IPS-18c (cell line): ENCODE results near the gene FAR2.
A peak's percentile ranks its signal among the peaks of the same experiment; 100 is the strongest.
"Not testable (repeated sequence)": the region's sequence is repeated elsewhere in the genome, so short reads cannot be mapped to it uniquely, and the experiment has no call there.

Experiments
- H3K4me3 ChIP-seq: 2 replicates; pipeline ENCODE4 v1.7.0; 2013; ENCODE audit warnings: low read depth, mild to moderate bottlenecking, low read length, moderate library complexity; ENCODE audit not compliant: insufficient read depth
- H3K9me3 ChIP-seq: one replicate; pipeline ENCODE4 v1.6.1; 2013; ENCODE audit warnings: mild to moderate bottlenecking, low read length, moderate library complexity; ENCODE audit not compliant: control insufficient read depth, insufficient read depth

Gene FAR2

DNA sequence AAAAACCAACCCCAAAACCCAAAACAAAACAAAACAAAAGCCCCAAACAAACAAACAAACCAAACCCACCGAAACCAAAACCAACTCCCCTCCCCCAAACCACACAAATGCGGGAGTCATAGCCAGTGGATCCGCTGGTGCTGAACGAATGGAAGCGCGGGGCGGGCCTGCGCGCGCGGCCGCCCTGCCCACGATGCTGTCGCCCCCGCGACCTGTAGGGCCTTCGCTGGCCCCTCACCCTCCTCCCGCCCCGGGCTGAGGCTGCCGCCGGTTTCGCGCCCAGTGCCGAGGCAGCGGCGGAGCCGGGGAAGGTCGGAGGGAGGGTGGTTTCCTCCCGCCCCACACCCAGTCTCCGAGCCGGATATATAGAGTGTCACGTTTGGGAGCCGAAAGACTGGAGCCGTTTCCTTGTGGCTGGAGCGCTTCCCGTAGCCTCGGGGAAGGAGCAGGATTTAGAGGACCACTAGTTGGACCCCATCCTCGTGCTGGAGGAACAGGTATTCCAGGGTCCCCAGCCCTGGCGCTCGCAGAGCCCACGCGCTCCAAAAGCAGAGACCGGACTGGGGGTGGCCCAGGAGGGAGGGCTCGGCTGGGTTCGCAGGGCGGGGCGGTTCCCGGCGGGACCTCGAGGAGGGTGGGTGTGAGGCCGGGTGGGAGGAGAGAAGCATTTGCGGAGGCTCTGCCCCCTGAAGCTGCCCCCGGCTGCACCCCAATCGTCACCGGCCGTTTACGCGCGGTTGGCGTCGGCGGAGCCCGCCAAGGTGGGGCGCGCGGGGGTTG is at the start of gene FAR2:
Gene FAR2, plus strand, starts transcription at position 368 of the 780 bp plus-strand sequence. CDS start 121,172 bp downstream, outside the sequence.
- no peaks in the 10 kb centered on the region for H3K9me3 ChIP-seq

DNA sequence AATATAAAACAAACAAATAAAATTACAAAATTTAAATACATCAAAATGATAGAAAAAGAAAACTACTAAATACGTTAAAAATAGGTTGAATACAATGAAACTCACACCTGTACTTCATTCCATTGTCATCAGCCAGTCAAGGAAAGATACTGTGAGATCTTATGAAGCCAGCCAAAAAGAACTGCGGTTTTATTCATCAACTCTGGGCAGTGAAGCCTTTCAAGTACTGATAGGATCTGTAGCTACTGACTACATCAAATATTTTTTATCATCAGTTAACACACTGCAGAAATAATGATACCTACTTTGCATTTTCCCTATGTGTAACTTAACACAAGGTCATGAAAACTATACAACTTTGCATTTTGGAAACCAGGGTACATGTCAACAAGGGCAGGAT is 46.3 kb upstream of the FAR2 start:
- Histone ChIP-seq H3K4me3 (no peak overlapping the region), H3K9me3 (no peaks in the 10 kb centered on the region)

More for the DNA sequence above, at the start of gene FAR2:
- H3K4me3 ChIP-seq = peak within 1 kb of the TSS; percentile 81

DNA sequence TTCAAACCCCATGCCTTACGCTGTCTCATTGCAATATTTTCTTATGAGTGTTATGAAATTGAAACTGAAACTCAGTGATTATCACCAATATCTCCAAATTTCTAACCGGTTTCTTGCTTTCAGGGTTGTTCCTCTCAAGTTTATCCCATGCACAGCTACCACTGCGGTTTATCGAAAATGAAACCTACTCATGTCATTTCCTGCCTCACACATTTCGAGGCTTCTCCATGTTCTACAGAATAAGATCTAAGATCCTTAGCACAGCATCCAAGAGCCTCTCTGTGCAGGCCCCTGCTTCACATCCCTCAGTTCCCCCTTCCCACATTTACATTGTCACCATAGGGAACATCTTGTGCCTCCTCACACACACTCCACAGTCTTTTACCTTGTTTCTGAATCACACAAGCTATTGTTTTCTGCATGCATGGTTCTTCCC is 45.5 kb upstream of the FAR2 start:
- H3K4me3 ChIP-seq = no peak overlapping the region

DNA sequence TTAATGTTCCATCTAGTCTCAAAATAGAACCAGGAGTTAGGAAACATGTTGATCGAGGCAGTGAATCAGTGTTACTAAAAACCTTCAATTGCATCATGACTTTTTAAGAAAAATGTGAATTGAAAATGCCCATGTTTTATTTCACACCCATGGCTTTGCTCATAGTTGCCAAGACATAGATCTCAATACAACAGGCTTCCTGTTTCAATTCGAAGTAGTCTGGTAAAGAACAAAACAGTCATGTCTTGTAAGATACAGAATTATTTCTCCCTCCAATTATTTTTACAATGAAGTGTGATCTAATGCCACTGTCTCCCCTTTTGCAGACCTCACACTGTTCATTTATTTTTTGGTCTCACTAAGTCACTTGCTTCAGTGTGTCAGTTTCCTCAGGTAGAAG is 44.6 kb upstream of the FAR2 start:
- Histone ChIP-seq H3K4me3 (no peak overlapping the region), H3K9me3 (no peaks in the 10 kb centered on the region)

More for the DNA sequence above, 45.5 kb upstream of the FAR2 start:
- H3K9me3 ChIP-seq = no peaks in the 10 kb centered on the region

DNA sequence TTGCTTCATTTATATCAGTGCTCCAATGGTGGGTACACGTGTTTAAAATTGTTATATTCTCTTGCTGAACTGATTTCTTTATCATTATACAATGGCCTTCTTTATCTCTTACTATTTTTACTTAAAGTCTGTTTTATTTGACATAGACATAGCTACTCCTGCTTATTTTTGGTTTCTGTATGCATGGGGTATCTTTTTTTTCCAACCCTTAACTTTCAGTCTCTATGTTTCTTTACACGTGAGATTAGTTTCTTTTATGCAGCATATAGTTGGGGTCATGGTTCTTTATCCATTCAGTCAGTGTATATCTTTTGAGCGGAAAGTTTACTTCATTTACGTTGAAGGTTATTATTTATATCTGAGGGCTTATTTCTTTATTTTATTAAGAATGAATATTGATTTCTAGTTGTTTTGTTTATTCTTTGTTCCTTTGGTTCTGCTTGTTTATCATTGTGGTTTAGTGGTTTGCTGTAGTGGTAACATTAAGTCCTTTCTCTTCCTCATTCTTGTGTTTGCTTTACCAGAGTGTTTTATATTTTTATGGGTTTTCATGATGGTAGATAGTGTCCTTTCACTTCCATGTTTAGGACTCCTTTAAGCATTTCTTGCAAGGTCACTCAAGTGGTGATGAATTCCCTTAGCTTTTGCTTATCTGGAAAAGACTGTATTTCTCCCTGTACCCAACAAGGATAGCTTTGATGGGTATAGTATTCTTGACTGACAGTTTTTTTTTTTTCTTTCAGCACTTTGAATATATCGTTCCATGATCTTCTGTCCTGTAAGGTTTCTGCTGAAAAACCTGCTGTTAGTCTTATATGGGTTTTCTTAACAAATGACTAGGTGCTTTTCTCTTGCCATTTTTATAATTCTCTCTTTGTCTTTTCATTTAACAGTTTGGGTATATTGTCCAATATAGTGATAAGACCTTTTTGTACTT is 38.3 kb upstream of the FAR2 start:
- no peak overlapping the region for H3K4me3 ChIP-seq
- H3K9me3 ChIP-seq = peaks cover 2% of the 10 kb centered on the region

DNA sequence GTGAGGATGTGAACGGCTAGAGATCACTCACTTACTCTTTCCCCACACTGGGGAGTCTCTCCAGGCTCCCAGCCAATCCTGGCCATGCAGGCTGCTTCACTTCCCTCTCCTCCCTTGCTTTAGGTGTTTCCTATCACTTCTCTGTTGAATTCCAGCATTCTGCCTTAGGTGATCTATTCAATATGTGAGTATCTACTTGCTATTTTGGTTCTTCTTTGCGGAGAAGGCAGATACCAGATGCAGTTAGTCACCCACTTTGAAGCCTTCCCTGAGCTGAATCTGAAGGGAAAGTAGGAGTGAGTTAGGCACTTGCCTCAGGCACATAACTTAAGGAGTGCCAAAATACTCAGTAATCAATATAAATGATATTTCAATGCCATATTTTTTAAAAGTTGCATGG is 36.0 kb upstream of the FAR2 start:
- Histone ChIP-seq H3K9me3 (peaks cover 2% of the 10 kb centered on the region), H3K4me3 (no peak overlapping the region)

DNA sequence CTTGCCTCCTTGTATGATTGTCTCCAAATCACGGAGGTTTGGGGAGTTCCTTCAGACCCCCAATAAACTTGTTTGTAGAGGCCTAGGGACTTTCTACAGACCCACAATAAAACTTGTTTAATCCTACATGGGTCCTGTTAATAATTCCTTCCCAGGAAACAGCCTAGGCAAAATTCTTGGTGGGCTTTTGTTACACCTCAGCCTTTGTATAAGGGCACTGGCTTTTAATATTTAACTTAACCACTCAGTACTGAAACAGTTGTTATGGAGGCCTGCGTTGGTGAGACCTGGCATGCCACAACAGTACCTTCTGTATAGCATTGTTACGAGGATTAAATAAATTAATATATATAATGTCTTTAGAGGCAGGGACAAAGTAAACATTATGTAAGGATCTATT is 32.7 kb upstream of the FAR2 start:
- no peak overlapping the region for H3K4me3 ChIP-seq
- peaks cover 2% of the 10 kb centered on the region for H3K9me3 ChIP-seq

DNA sequence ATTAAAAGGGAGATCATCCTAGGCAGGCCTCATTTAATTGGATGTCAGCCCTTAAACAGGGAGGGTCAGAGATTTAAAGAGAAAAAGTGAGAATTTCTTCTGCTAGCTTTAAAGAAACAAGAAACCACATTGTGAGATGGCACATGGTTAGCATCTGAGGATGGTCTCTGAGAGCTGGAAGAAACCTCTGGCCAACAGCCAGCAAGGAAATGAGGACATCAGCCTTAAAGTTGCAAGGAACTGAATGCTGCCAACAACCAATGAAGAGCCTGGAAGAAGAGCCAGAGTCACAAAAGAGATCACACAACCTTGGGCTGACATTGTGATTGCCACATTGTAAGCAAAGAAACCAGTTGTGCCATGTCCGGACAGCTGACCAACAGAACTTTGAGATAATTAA is 17.5 kb upstream of the FAR2 start:
- Histone ChIP-seq H3K9me3 (no peaks in the 10 kb centered on the region), H3K4me3 (no peak overlapping the region)

DNA sequence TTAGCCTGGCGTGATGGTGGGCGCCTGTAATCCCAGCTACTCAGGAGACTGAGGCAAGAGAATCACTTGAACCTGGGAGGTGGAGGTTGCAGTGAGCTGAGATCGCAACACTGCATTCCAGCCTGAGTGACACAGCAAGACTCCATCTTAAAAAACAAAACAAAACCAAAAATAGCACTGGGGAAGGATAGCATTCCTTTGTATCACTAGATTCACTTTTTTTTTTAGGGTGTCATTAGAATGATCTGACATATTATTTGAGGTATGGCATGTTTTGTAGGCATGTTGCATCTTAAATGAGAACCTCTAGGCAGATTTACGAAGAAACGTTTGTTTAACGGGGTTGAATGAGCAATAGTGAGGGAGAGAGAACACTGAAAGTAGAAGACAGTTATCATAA is 16.8 kb upstream of the FAR2 start:
- no peaks in the 10 kb centered on the region for H3K9me3 ChIP-seq
- no peak overlapping the region for H3K4me3 ChIP-seq

DNA sequence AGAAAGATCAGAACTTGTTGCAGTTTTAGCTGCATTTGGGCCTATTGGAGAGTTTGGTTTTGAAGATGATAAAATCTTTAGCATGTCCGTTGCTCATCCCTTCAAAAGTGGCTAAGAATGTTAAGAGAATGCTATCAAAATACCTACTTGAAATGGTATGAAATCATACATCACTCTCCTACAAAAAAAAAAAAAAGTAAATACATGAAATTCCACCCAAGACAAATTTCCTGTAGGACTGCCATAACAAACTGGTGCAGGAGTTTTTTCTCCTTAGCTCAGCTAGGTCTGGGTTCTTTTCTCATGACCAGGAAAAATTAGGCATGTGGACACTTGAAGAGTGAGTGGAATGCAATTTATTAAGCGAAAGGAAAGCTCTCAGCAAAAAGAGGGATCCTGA is 15.9 kb upstream of the FAR2 start:
- no peak overlapping the region for H3K4me3 ChIP-seq
- H3K9me3 ChIP-seq = no peaks in the 10 kb centered on the region

DNA sequence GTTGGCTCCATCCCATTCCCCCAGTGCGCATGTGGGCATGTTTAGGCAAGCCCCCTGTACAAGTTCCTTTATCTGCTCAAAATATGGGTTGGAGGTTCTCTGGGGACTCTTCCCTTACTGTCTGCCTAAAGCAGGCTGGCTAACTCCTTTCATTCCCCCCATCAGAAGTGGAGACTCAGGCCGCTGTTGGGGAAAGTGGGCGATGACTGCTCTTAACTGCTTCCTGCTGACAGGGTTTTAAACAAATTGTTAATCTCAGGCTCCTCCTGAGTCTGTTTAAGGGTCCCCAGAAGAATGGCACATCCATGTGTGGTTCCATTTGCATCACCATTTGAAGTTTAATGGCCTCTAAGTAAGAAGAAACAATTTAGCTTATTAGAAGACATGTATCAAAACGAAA is 15.4 kb upstream of the FAR2 start:
- Histone ChIP-seq H3K4me3 (no peak overlapping the region), H3K9me3 (no peaks in the 10 kb centered on the region)

DNA sequence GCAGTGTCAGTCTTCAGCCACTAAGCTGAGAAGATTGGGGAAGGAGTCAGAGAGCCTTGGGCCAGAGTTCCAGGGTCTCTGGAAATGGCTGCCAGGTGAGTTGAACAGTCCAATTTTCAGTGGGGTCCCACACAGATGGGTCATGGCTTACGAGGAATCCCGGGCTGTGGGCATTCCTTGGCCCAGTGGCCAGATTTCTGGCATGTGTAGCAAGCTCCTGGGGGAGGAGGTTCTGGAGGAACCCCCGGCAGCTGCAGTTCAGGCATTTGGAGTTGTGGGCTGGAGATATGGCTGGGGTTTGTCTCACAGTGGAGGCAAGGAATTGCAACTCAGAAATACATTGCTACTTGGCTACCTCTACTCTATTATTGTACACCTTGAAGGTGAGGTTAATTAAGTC is 10.8 kb upstream of the FAR2 start:
- not testable (repeated sequence) for H3K9me3 ChIP-seq, H3K4me3 ChIP-seq

DNA sequence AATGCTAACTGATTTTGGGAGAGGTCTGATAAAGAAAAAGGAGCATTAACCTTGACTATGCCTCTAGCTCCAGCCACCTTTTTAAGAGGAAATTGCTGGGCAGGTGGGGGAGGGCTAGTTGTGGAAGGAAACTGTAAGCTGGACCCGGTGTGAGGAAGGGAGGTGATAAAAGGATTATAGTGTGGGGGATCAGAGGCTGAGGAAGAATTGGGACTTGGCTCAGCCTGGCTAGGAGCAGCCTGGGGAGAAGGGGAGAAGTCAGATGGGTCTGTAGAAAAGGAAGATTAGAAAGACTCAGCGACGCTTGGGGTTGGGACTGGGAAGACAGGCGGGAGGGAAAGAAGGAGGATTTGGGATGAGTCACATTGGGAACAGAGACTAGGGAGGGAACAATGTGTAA is 10.2 kb upstream of the FAR2 start:
- not testable (repeated sequence) for H3K4me3 ChIP-seq, H3K9me3 ChIP-seq

DNA sequence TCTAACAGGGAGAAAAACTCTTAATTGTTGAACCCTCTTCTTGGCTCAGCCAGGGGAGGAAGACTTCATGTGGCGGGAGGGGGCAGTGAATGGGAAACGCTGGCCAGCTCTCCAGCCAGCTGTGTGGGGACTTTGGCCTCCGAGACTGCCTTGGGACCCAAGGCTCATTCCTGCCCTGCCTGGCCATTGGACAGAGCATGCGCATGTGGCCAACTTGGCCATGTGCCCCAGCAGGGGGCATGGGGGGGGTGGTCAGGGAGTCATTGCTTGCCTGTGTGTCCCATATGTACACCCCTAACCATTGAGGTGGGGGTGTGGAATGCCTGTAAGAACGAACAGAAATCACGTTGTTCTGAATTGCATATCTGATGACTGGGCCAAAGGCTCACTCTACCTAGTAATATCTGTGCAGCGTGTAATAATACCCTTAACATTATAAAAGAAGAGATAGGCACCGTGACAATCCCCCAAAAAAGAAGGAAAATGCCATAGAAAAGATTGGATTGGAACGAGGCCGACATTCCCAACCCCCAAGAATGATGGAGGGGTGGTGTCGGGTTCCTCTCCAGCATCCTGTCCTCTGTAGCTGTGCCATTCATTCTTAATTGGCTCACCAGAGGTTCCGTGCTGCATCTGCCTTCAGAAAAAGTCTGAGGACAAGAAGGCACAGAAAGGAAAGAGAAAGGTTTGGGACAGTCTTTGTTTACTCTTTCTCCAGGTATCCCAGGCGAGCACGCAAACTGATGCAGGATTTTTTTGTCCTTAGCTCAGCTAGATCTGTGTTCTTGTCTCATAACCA is 3.5 kb upstream of the FAR2 start:
- H3K4me3 ChIP-seq = no peak overlapping the region; the same call in 1 of the 2 replicates
- H3K9me3 ChIP-seq = no peaks in the 10 kb centered on the region

DNA sequence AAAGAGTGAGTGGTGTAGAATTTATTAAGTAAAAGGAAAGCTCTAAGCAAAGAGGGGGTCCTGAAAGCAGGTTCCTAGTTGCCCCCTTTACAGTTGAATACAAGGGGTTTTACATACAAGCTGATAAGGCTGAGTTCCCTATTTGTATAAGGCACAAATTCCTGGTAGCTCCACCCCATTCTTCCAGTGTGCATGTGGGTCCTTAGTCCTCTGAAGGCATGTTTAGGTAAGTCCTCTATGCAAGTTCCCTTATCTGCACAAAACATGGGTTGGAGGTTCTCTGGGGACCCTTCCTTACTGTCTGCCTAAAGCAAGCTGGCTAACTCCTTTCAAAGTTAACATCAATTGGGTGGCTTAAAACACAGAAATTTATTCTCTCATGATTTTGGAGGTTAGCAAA is 2.9 kb upstream of the FAR2 start:
- H3K4me3 ChIP-seq = no peak overlapping the region

DNA sequence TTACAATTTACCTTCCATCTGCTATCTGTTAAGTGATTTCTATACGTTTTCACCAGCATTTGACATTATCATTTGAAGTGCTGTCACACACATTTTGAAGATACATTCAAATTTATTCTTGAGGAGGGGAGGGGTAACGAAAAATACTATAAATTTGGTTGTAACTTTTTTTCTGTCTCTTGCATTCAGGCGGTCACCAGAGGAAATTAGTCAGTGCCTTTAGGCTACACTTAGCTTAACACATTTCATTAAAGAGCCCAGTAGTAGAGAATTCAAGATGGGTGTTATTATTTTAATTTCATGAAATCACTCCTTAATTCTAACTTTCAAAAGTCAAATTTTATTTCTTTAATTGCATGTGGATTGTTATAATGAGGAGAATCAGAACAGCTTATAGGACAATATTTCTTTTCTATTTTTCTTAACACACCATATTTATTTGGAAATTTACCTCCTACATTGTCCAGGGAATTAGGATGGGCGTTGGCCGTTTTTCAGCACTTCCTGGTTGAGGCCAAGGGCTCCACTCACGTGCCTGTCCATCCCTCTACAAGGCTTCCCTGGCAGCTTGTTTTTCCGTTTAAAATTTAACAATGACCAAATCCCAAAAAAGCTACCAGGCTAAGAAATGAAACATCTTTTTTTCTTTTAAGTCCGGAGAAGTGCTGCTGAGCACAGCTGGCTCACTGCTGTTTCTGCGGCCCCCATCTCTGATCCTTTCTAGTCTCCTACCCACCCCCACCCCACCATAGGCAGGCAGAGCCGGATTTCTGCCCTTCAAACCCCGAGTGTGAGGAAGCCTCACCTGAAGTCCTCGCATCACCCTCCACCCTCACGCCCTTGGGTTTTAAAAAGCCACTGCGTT is 1.1 kb upstream of the FAR2 start:
- peak overlapping the region; percentile 81 for H3K4me3 ChIP-seq
- H3K9me3 ChIP-seq = no peaks in the 10 kb centered on the region

More for the DNA sequence above, 2.9 kb upstream of the FAR2 start:
- no peaks in the 10 kb centered on the region for H3K9me3 ChIP-seq

DNA sequence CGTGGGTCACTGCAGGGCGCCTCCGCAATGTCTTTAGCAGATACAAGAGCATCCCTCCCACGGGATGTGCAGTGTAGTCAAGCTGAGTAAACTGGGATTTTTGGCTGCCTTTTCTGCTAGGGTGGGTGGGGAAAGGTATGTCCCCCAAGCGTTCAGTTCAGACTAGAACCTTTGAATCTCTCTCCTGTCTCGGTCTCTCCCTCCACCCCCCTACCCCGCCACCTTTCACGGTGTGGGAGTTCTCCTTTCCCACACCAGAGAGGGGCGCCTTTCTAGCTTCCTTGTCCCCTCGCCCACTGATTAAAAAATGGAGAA is 525 bp upstream of the FAR2 start:
- Histone ChIP-seq H3K4me3 (peak overlapping the region; percentile 81), H3K9me3 (no peaks in the 10 kb centered on the region)
